Measurements from ENCODE around the gene FAM200B.

Gene FAM200B

GRCh38 chr4:15653864-15654592 is 27.6 kb upstream of the FAM200B start:
- Histone ChIP-seq H2AFZ (peak overlapping the region; percentile 68), H3K4me2 (ENCODE audit: low read length) (peak overlapping the region; percentile 94), H3K36me3 (ENCODE audit: control insufficient read depth, insufficient read depth, low read length) (no peaks in the 10 kb centered on the region), H3K27me3 (ENCODE audit: control insufficient read depth, insufficient read depth, low read length) (no peaks in the 10 kb centered on the region), H3K79me2 (peaks cover 12% of the 10 kb centered on the region), H3K4me1 (peaks cover 2% of the 10 kb centered on the region), H3K4me3 (ENCODE audit: low read depth, low read length) (peak overlapping the region; percentile 83), H3K27ac (peak overlapping the region; percentile 85), H3K9me3 (ENCODE audit: control insufficient read depth, low read length) (no peaks in the 10 kb centered on the region), H3K9ac (peak overlapping the region; percentile 37)
- no peak for TF ChIP-seq CTCF (IDR thresholded peaks at IDR 0.05)

DNA sequence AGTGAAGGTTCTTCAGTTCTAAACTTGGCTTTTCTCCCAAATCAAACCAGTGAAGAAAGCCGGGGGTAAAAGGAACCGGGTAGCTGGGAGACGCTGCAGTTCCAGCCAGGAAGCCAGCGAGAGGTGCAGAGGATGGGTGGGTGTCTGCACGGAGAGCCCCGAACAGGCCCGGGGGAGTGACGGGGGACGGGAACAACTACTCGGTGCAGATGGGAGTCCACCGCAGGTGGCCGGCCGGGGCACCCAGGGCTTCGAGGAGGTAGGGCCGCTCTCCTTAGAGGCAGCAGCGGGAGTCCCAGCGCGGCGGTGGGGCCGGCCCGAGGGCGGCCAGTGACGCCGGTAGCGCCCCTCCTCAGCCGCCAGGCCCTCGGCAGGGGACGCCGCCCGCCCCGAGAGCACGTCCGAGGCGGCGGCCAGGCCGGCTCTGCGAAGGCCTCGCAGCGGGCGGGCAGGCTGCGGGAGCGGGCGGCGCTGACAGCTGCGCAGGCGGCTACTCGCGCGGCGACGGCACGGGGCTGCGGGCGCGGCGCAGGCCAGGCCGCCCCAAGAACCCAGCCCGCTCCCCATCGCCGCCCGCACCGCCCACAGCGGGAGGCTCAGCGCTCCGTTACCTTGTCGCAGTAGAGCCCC is 26.9 kb upstream of the FAM200B start:
- H3K4me1 ChIP-seq, result peaks cover 2% of the 10 kb centered on the region
- H3K36me3 ChIP-seq (ENCODE audit: control insufficient read depth, insufficient read depth, low read length), result no peaks in the 10 kb centered on the region
- no peak for TF ChIP-seq CTCF (IDR thresholded peaks at IDR 0.05)
- H3K9ac ChIP-seq, result peak overlapping the region; percentile 37
- H3K4me3 ChIP-seq (ENCODE audit: low read depth, low read length), result peak overlapping the region; percentile 83
- H3K9me3 ChIP-seq (ENCODE audit: control insufficient read depth, low read length), result no peaks in the 10 kb centered on the region
- H3K27ac ChIP-seq, result peak overlapping the region; percentile 97
- H2AFZ ChIP-seq, result peak overlapping the region; percentile 68
- H3K27me3 ChIP-seq (ENCODE audit: control insufficient read depth, insufficient read depth, low read length), result no peaks in the 10 kb centered on the region
- peak overlapping the region; percentile 94 for H3K4me2 ChIP-seq (ENCODE audit: low read length)
- H3K79me2 ChIP-seq, result peaks cover 9% of the 10 kb centered on the region

GRCh38 chr4:15655223-15656037 is 26.2 kb upstream of the FAM200B start, which contains the start of gene FBXL5:
FBXL5 (minus strand) TSS chr4:15655357; CDS start chr4:15655287, 70 bp downstream.
- H3K9ac ChIP-seq, result peak within 1 kb of the TSS; percentile 68
- TF ChIP-seq CTCF (IDR thresholded peaks at IDR 0.05), result no peak
- H3K27ac ChIP-seq, result peak within 1 kb of the TSS; percentile 97
- H3K4me1 ChIP-seq, result peaks cover 2% of the 10 kb centered on the region
- H3K4me2 ChIP-seq (ENCODE audit: low read length), result peak within 1 kb of the TSS; percentile 98
- peaks cover 7% of the 10 kb centered on the region for H3K79me2 ChIP-seq
- no peaks in the 10 kb centered on the region for H3K27me3 ChIP-seq (ENCODE audit: control insufficient read depth, insufficient read depth, low read length)
- no peaks in the 10 kb centered on the region for H3K9me3 ChIP-seq (ENCODE audit: control insufficient read depth, low read length)
- H3K36me3 ChIP-seq (ENCODE audit: control insufficient read depth, insufficient read depth, low read length), result no peaks in the 10 kb centered on the region
- peak within 1 kb of the TSS; percentile 83 for H3K4me3 ChIP-seq (ENCODE audit: low read depth, low read length)
- H2AFZ ChIP-seq, result peak within 1 kb of the TSS; percentile 99

DNA sequence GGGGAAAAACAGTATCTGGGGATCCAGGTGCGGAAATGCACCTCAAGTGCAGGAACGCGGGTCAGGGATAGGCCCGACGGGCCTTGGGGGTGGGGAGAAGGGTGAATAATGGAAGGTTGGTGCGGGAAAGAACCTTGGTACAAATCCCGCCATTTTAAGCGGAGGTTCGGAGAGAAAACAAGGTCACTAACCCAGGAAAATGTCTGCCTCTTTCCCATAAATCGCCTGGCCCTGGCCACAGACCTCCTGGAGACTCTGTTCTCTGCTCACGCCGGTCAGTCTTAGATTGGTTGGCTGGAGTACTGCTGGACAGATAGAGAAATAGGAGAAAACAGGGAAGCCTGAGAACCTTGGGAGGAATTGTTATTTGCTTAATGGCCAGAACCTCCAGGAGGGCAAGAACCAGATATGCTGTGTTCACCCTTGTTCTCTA is 25.6 kb upstream of the FAM200B start:
- TF ChIP-seq CTCF (IDR thresholded peaks at IDR 0.05), result no peak
- peak overlapping the region; percentile 99 for H2AFZ ChIP-seq
- H3K9me3 ChIP-seq (ENCODE audit: control insufficient read depth, low read length), result no peaks in the 10 kb centered on the region
- no peaks in the 10 kb centered on the region for H3K36me3 ChIP-seq (ENCODE audit: control insufficient read depth, insufficient read depth, low read length)
- H3K4me2 ChIP-seq (ENCODE audit: low read length), result peak overlapping the region; percentile 98
- H3K27me3 ChIP-seq (ENCODE audit: control insufficient read depth, insufficient read depth, low read length), result no peaks in the 10 kb centered on the region
- peaks cover 1% of the 10 kb centered on the region for H3K4me1 ChIP-seq
- no peak overlapping the region for H3K9ac ChIP-seq
- peaks cover 3% of the 10 kb centered on the region for H3K79me2 ChIP-seq
- H3K27ac ChIP-seq, result peak overlapping the region; percentile 97
- peak overlapping the region; percentile 77 for H3K4me3 ChIP-seq (ENCODE audit: low read depth, low read length)

Measured in parathyroid adenoma (tissue), 2 donors.